NB4 (cell line): ENCODE data around the gene TLK1.

Experiments used
- MYC ChIP-seq: IDR thresholded peaks from 2 replicates; pipeline ENCODE4 v1.6.1; 2011; ENCODE audit warnings: low read depth, low read length
- POLR2A ChIP-seq: IDR thresholded peaks from 2 replicates; pipeline ENCODE4 v1.6.1; 2011; ENCODE audit warnings: mild to moderate bottlenecking; ENCODE audit not compliant: insufficient read length; ENCODE audit errors: extremely low read depth
- TF ChIP-seq, protein P1 (sequence below): IDR thresholded peaks from one replicate; pipeline ENCODE4 v1.5.1; 2012; ENCODE audit warnings: low read depth, low read length

DNA sequence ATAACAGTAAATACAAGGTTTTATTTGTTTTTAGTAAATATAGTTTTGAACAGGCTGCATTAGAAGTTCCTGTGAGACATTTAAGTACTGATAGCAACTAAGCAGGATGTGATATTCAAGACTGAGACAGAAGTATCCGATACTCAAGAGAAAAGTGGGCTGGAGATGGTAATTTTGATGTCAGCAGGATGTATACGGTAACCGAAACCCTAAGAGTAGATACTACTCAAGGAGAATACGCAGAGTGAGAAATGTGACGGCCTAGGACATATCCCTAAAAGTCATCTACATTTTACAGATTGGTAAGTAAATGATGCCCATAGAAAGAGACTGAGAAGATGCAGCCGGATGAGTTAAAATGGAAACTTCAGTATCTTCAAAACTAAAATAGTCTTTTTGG, 116.3 kb downstream of the TLK1 start:
- TF ChIP-seq, protein P1, sequence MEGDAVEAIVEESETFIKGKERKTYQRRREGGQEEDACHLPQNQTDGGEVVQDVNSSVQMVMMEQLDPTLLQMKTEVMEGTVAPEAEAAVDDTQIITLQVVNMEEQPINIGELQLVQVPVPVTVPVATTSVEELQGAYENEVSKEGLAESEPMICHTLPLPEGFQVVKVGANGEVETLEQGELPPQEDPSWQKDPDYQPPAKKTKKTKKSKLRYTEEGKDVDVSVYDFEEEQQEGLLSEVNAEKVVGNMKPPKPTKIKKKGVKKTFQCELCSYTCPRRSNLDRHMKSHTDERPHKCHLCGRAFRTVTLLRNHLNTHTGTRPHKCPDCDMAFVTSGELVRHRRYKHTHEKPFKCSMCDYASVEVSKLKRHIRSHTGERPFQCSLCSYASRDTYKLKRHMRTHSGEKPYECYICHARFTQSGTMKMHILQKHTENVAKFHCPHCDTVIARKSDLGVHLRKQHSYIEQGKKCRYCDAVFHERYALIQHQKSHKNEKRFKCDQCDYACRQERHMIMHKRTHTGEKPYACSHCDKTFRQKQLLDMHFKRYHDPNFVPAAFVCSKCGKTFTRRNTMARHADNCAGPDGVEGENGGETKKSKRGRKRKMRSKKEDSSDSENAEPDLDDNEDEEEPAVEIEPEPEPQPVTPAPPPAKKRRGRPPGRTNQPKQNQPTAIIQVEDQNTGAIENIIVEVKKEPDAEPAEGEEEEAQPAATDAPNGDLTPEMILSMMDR = no peak
- TF ChIP-seq MYC (no peak), POLR2A (no peak)
